Measurements from ENCODE around the gene KLHL11. TPM values are rescaled to one million over a fixed set of nuclear protein-coding genes. Genes with fewer than 3 reads are reported as not detected.
A peak's percentile ranks its signal among the peaks of the same experiment; 100 is the strongest.

The KLHL11 gene
- total and polyA plus RNA-seq, 9 of the 15 experiments (the other 6 are each of a cell fraction or from before 2014, with no cell fraction given): 0.20 to 17.0 (median 10.3) TPM

GRCh38 chr17:41914358-41914766 lies 49.1 kb upstream of the KLHL11 start:
- in situ Hi-C loops (cut with MboI) (no loop called here), intact Hi-C loops (cut with micrococcal nuclease) (no loop called here)
- Histone ChIP-seq H3K36me3 (ENCODE audit: control insufficient read depth, insufficient read depth, low read length) (peaks cover 80% of the 10 kb centered on the region), H3K27me3 (ENCODE audit: control insufficient read depth in 2 of 2, insufficient read depth in 2 of 2, low read length in 2 of 2) (no peaks in the 10 kb centered on the region), H2AFZ (ENCODE audit: low read depth, low read length) (no peak overlapping the region), H3K9me3 (replicated peaks; ENCODE audit: control insufficient read depth, insufficient read depth, low read depth, low read length) (no peaks in the 10 kb centered on the region), H3K9me1 (ENCODE audit: control insufficient read depth, insufficient read depth, low read length) (peaks cover 10% of the 10 kb centered on the region), H3K79me2 (ENCODE audit: control insufficient read depth, insufficient read depth, low read length) (peaks cover 68% of the 10 kb centered on the region), H3K9ac (ENCODE audit: insufficient read depth in 1 of 2, low read depth in 2 of 2, low read length in 2 of 2) (peak overlapping the region in 1 of 2 experiments; percentile 37; a peak in 1 of 4 replicates), H3K4me1 (replicated peaks in 1 of 2; ENCODE audit: control insufficient read depth in 2 of 2, insufficient read depth in 2 of 2, low read length in 2 of 2) (peaks cover 29 to 32% of the 10 kb centered on the region in 2 experiments; a peak in 4 of 5 replicates), H3K27ac (ENCODE audit: extremely low read depth, low read depth, low read length) (no peak overlapping the region), H3K4me3 (no peak overlapping the region), H3K4me2 (ENCODE audit: insufficient read depth, low read length) (no peak overlapping the region), H4K20me1 (replicated peaks; ENCODE audit: control insufficient read depth, insufficient read depth, low read length) (peaks cover 29% of the 10 kb centered on the region)
- WGBS (ENCODE audit: insufficient coverage, low coverage, missing lambda C conversion rate): 53% methylated on average over 3 of the region's 6 CpGs
- CTCF ChIA-PET (ENCODE audit: low intra/inter-chr PET ratio): no interaction called here
- no TSS peak for BruUV-seq (replicated peaks)
- ATAC-seq (no peak), FAIRE-seq (no peak), DNase-seq (ENCODE audit: extremely low read depth in 1 of 4, low spot score in 3 of 4) (no peak)
- POLR2A ChIA-PET: interaction anchor here (0.5 to 1.9 kb wide), 6 partner anchors 12 to 157 kb away, joined by 3 to 7 read pairs (median 4); partner anchors contain the start of genes DNAJC7 and ODAD4
- TF ChIP-seq TRIM25 (IDR thresholded peaks at IDR 0.05; ENCODE audit: borderline replicate concordance) (no peak), HDAC2 (IDR thresholded peaks at IDR 0.05) (no peak), ZC3H8 (IDR thresholded peaks at IDR 0.05) (no peak), ZEB2 (IDR thresholded peaks at IDR 0.05) (no peak), E2F6 (IDR thresholded peaks at IDR 0.05; ENCODE audit: borderline replicate concordance in 1 of 2, extremely low read depth in 1 of 2, insufficient read depth in 1 of 2, insufficient read length in 1 of 2, low read depth in 1 of 2, low read length in 1 of 2, poor library complexity in 1 of 2, severe bottlenecking in 1 of 2) (no peak), ZNF41 (CRISPR knock-in tag; conservative IDR thresholded peaks at IDR 0.05) (no peak), MAFF (IDR thresholded peaks at IDR 0.05; ENCODE audit: low read length) (no peak), ELF4 (CRISPR knock-in tag; IDR thresholded peaks at IDR 0.05) (no peak), FUS (optimal IDR thresholded peaks at IDR 0.05; ENCODE audit: low read depth, low read length) (no peak), ZNF444 (CRISPR knock-in tag; IDR thresholded peaks at IDR 0.05) (no peak), PBX2 (CRISPR knock-in tag; IDR thresholded peaks at IDR 0.05; ENCODE audit: low read depth) (no peak), PBX2 (tag; conservative IDR thresholded peaks at IDR 0.05; ENCODE audit: low read depth) (no peak), ATF2 (CRISPR knock-in tag; IDR thresholded peaks at IDR 0.05) (no peak), ARID1B (IDR thresholded peaks at IDR 0.05) (no peak), GABPB2 (CRISPR knock-in tag; conservative IDR thresholded peaks at IDR 0.05) (no peak)
- TF ChIP-seq, protein P1, sequence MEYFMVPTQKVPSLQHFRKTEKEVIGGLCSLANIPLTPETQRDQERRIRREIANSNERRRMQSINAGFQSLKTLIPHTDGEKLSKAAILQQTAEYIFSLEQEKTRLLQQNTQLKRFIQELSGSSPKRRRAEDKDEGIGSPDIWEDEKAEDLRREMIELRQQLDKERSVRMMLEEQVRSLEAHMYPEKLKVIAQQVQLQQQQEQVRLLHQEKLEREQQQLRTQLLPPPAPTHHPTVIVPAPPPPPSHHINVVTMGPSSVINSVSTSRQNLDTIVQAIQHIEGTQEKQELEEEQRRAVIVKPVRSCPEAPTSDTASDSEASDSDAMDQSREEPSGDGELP (CRISPR knock-in tag; IDR thresholded peaks at IDR 0.05; ENCODE audit: borderline replicate concordance): no peak

Data from K562 (cell line).